K562 (cell line): ENCODE results near the gene TRAF5. TPM values are rescaled to one million over a fixed set of nuclear protein-coding genes. Genes with fewer than 3 reads are reported as not detected.

Source experiments
- BCOR ChIP-seq: fragments of 450-650 bp; IDR thresholded peaks from 2 replicates; pipeline ENCODE4 v1.6.1; 2016
- E4F1 ChIP-seq: fragments of 250-450 bp; sonication (Bioruptor Pico); IDR thresholded peaks from 2 replicates; pipeline ENCODE4 v1.5.0; 2021; ENCODE audit warnings: mild to moderate bottlenecking, borderline replicate concordance
- FUS ChIP-seq: fragments of 200-400 bp; formaldehyde crosslinking; optimal IDR thresholded peaks from 2 replicates; pipeline ENCODE3; 2017; ENCODE audit warnings: low read depth, low read length
- PTTG1 ChIP-seq: fragments of 450-650 bp; IDR thresholded peaks from 2 replicates; pipeline ENCODE4 v1.6.1; 2016; ENCODE audit warnings: low read depth, mild to moderate bottlenecking, missing genetic modification characterization, missing compliant biosample characterization
- SRSF7 ChIP-seq: fragments of 200-400 bp; formaldehyde crosslinking; optimal IDR thresholded peaks from 2 replicates; pipeline ENCODE3; 2017; ENCODE audit warnings: mild to moderate bottlenecking, low read depth, low read length
- ZBTB40 ChIP-seq, 2 experiments: fragments of 450-650 bp in 1 of 2; sonication (generic) in 1 of 2; formaldehyde crosslinking in 1 of 2; IDR thresholded peaks; 2 replicates each; pipeline versions ENCODE4 v1.7.1 to v1.9.0; 2016 to 2022; ENCODE audit warnings: inconsistent platforms in 1 of 2, mild to moderate bottlenecking in 1 of 2, missing genetic modification reagents in 1 of 2
- ZHX1 ChIP-seq: fragments of 150-350 bp; conservative IDR thresholded peaks from 2 replicates; pipeline ENCODE4 v1.6.1; 2014; ENCODE audit warnings: low read length
- ZNF583 ChIP-seq: fragments of 250-450 bp; sonication (Bioruptor Pico); IDR thresholded peaks from 2 replicates; pipeline ENCODE4 v1.4.0; 2020
- polyA plus RNA-seq, 8 experiments: library from polyadenylated mRNA; depleted of rRNA in 4 of 8; stranded (reverse) in 5 of 8; unstranded in 3 of 8; fragments of >200 nt; fragmentation: Nextera tagmentation in 2 of 8; fragmentation: Illumina TruSeq in 1 of 8; extraction: Ambion mirVana in 2 of 8; extraction: Trizol in 1 of 8; gene quantifications; 2 replicates each; pipeline versions ENCODE4 v1.2.1 to v1.2.3, GENCODE V29; 2011 to 2014; ENCODE audit warnings: inconsistent platforms in 1 of 8, missing spikeins in 1 of 8
- total RNA-seq, 7 experiments: library from RNA; depleted of rRNA in 6 of 7; stranded (reverse); fragments of >200 nt in 6 of 7; fragmentation: Illumina TruSeq in 2 of 7; extraction: Trizol in 2 of 7; gene quantifications; 2 replicates each; pipeline versions ENCODE4 v1.2.1 to v1.2.3, GENCODE V29; 2011 to 2021; ENCODE audit warnings: low replicate concordance in 1 of 7

Gene TRAF5
- total and polyA plus RNA-seq, 9 of the 15 experiments (the other 6 are each of a cell fraction or from before 2014, with no cell fraction given): 2.0 to 9.3 (median 5.3) TPM

GRCh38 chr1:211326140-211326527, 499 bp upstream of the TRAF5 start (continued):
- TF ChIP-seq ZBTB40 (IDR thresholded peaks at IDR 0.05): 0 out of 2 replicates have a peak, but pooled peaks have one; percentile 35
- TF ChIP-seq ZBTB40 (CRISPR knock-in tag; IDR thresholded peaks at IDR 0.05): no peak
- no peak for TF ChIP-seq E4F1 (CRISPR knock-in tag)
- no peak for TF ChIP-seq FUS
- no peak for TF ChIP-seq ZNF583 (CRISPR knock-in tag)
- no peak for TF ChIP-seq ZHX1
- no peak for TF ChIP-seq SRSF7
- TF ChIP-seq PTTG1 (tag): no peak
- TF ChIP-seq BCOR: peak; percentile 79
- TF ChIP-seq, all 486 proteins: peak for 16
